Suprapubic skin (tissue), 4 donors: ENCODE data around the gene CNEP1R1. TPM values are rescaled to one million over a fixed set of nuclear protein-coding genes. Genes with fewer than 3 reads are reported as not detected.

Source experiments
- DNase-seq, 2 donors: peaks; one replicate each; pipeline ENCODE4 v3.0.0-alpha.2; 2019; ENCODE audit warnings: low spot score in 2 of 2
- H3K27ac ChIP-seq: fragments of 200-600 bp; sonication (generic); one replicate; pipeline ENCODE4 v1.5.1; 2019
- H3K27me3 ChIP-seq: fragments of 200-600 bp; sonication (generic); one replicate; pipeline ENCODE4 v1.5.1; 2019
- H3K36me3 ChIP-seq: fragments of 200-600 bp; sonication (generic); one replicate; pipeline ENCODE4 v1.5.1; 2019
- H3K4me1 ChIP-seq: fragments of 200-600 bp; sonication (generic); one replicate; pipeline ENCODE4 v1.5.1; 2019
- H3K4me3 ChIP-seq: fragments of 200-600 bp; sonication (generic); one replicate; pipeline ENCODE4 v1.5.1; 2019; ENCODE audit warnings: mild to moderate bottlenecking
- H3K9me3 ChIP-seq: fragments of 200-600 bp; sonication (generic); one replicate; pipeline ENCODE4 v1.5.1; 2019
- CTCF ChIP-seq, 2 donors: fragments of 200-600 bp in 1 of 2; fragments of 450-650 bp in 1 of 2; sonication (generic) in 1 of 2; IDR thresholded peaks; one replicate each; pipeline ENCODE4 v1.5.1; 2016 to 2019; ENCODE audit warnings: antibody characterized with exemption in 2 of 2, mild to moderate bottlenecking in 1 of 2, moderate library complexity in 1 of 2
- EP300 ChIP-seq: sonication (generic); formaldehyde crosslinking; IDR thresholded peaks from one replicate; pipeline ENCODE4 v1.6.1; 2017; ENCODE audit warnings: antibody characterized with exemption
- POLR2A ChIP-seq, 2 donors: fragments of 450-650 bp; IDR thresholded peaks; one replicate each; pipeline ENCODE4 v1.6.1; 2017; ENCODE audit warnings: antibody characterized with exemption in 2 of 2, mild to moderate bottlenecking in 2 of 2, moderate library complexity in 2 of 2
- POLR2AphosphoS5 ChIP-seq, 3 donors: sonication (generic); formaldehyde crosslinking; IDR thresholded peaks; one replicate each; pipeline ENCODE4 v1.6.1; 2017; ENCODE audit warnings: antibody characterized with exemption in 3 of 3
- WGBS: methylation state at CpG from one replicate; pipeline ENCODE4 v1.1.5; 2018; 5-methylcytosine and 5-hydroxymethylcytosine counted together
- total RNA-seq, 4 donors: library from RNA; depleted of rRNA; stranded (reverse); fragments of >200 nt; gene quantifications; one replicate each; pipeline ENCODE4 v1.1.0, GENCODE V29; 2016

CNEP1R1 gene
- total RNA-seq, 4 donors from 2014 or later: 13.5 to 24.6 (median 16.5) TPM

DNA sequence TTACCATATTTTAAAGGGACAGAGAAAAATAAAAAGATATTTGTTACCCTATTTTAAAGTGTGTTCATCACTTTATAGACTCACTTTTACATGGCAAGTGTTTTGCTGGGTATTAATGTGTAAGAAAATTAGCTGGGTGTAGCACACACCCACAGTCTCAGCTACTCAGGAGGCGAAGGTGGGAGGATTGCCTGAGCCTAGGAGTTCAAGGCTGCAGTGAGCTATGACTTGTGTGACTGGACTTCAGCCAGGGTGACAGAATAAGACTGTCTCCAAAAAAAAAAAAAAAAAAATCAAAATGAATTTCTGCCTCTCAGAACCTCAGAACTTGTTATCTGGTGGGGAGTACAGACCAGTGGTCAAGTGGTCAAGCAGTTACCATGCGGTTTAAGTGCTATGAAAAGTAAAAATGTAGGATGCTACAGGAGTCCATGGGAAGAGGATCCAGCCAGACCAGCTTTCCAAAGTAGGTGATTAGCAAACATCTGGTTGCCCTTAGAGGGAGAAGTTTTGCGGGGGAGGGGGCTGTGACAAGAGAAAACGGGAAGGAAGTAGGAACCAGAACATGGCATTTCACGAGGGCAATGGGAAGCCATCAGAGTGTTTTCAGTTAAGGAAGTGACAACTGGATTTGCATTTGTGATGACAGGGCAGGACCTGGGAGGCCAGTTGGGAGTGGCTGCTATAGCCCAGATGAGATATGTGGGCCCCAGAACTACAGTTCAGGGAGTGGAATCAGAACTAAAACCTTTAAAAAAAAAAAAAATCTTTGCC, 13.9 kb downstream of the CNEP1R1 start:
- H3K9me3 ChIP-seq: no peaks in the 10 kb centered on the region
- no peak overlapping the region for H3K27ac ChIP-seq
- TF ChIP-seq CTCF (IDR thresholded peaks at IDR 0.05): no peak
- no peak for TF ChIP-seq POLR2AphosphoS5 (IDR thresholded peaks at IDR 0.05)
- TF ChIP-seq EP300: no peak
- TF ChIP-seq POLR2A (IDR thresholded peaks at IDR 0.05): no peak
- H3K4me3 ChIP-seq: no peak overlapping the region
- WGBS: 49% methylated on average over 5 of the region's 5 CpGs
- DNase-seq: no peak
- no peaks in the 10 kb centered on the region for H3K27me3 ChIP-seq
- peaks cover 7% of the 10 kb centered on the region for H3K4me1 ChIP-seq
- peaks cover 18% of the 10 kb centered on the region for H3K36me3 ChIP-seq

GRCh38 chr16:50040018-50040417, 15.0 kb downstream of the CNEP1R1 start:
- H3K27ac ChIP-seq: no peak overlapping the region
- 58% methylated on average over 8 of the region's 8 CpGs for WGBS
- TF ChIP-seq CTCF (IDR thresholded peaks at IDR 0.05) (no peak), POLR2AphosphoS5 (IDR thresholded peaks at IDR 0.05) (no peak), EP300 (no peak), POLR2A (IDR thresholded peaks at IDR 0.05) (no peak)
- H3K4me1 ChIP-seq: peaks cover 7% of the 10 kb centered on the region
- peaks cover 4% of the 10 kb centered on the region for H3K27me3 ChIP-seq
- DNase-seq: no peak
- H3K4me3 ChIP-seq: no peak overlapping the region
- no peaks in the 10 kb centered on the region for H3K9me3 ChIP-seq
- H3K36me3 ChIP-seq: peaks cover 10% of the 10 kb centered on the region

DNA sequence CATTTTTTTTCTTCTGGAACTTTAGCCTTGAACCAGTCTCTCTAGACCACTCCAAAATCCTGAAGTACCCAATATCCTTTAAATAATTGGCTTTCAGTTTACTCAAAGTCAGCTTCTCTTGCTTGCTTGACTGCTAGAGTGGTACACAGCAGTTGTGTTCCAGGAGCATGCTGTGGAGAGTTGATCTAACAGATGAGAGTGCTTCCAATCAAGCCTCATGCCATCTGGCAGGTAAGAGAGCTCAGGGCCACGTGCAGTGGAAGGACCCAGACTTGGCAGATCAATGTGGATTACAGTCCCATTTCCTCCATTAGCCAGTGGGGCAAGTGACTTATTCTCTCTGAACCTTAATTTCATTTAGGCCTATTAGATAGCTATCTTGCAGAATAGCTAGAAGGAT, 15.7 kb downstream of the CNEP1R1 start:
- Histone ChIP-seq H3K4me1 (peaks cover 7% of the 10 kb centered on the region), H3K4me3 (no peak overlapping the region), H3K36me3 (peaks cover 6% of the 10 kb centered on the region), H3K27ac (no peak overlapping the region), H3K27me3 (peaks cover 4% of the 10 kb centered on the region), H3K9me3 (no peaks in the 10 kb centered on the region)
- 79% methylated on average over 1 of the region's 1 CpG for WGBS
- no peak for DNase-seq
- TF ChIP-seq EP300 (no peak), POLR2AphosphoS5 (IDR thresholded peaks at IDR 0.05) (no peak)

DNA sequence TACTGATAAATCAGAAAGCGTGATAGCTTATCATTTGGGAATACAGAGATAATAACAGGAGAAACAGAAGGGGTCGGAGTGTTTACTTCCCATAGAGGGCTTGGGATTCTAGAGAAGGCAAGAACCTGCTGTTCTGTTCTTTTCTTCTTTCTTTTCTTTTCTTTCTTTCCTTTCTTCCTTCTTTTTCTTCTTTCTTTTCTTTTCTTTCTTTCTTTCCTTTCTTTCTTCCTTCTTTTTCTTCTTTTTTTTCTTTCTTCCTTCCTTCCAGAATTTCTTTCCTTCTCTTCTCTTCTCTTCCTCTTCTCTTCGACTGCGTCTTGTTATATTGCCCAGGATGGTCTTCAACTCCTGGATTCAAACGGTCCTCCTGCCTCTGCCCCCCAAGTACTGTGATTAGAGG, 18.3 kb downstream of the CNEP1R1 start:
- no peak overlapping the region for H3K4me3 ChIP-seq
- DNase-seq: no peak
- 86% methylated on average over 5 of the region's 5 CpGs for WGBS
- H3K4me1 ChIP-seq: peaks cover 7% of the 10 kb centered on the region
- H3K9me3 ChIP-seq: no peaks in the 10 kb centered on the region
- H3K27me3 ChIP-seq: peaks cover 4% of the 10 kb centered on the region
- no peak overlapping the region for H3K27ac ChIP-seq
- H3K36me3 ChIP-seq: no peaks in the 10 kb centered on the region
- TF ChIP-seq CTCF (IDR thresholded peaks at IDR 0.05) (no peak), POLR2AphosphoS5 (IDR thresholded peaks at IDR 0.05) (no peak), EP300 (no peak), POLR2A (IDR thresholded peaks at IDR 0.05) (no peak)

GRCh38 chr16:50045412-50045811, 20.4 kb downstream of the CNEP1R1 start:
- no peak for TF ChIP-seq POLR2AphosphoS5 (IDR thresholded peaks at IDR 0.05)
- TF ChIP-seq CTCF (IDR thresholded peaks at IDR 0.05): no peak
- no peak for TF ChIP-seq EP300
- TF ChIP-seq POLR2A (IDR thresholded peaks at IDR 0.05): no peak
- Histone ChIP-seq H3K4me1 (no peaks in the 10 kb centered on the region), H3K27ac (no peak overlapping the region), H3K27me3 (peaks cover 4% of the 10 kb centered on the region), H3K4me3 (no peak overlapping the region), H3K9me3 (no peaks in the 10 kb centered on the region), H3K36me3 (no peaks in the 10 kb centered on the region)
- DNase-seq: no peak
- WGBS: 36% methylated on average over 4 of the region's 4 CpGs
